GM19455 (cell line): Measurements from ENCODE around the gene HECTD1.
"Not testable (repeated sequence)": the region's sequence is repeated elsewhere in the genome, so short reads cannot be mapped to it uniquely, and the experiment has no call there.

Source experiments
- ATAC-seq: cut with Tn5 transposase; IDR thresholded peaks from one replicate; pipeline ENCODE4 v1.9.1; 2021; ENCODE audit not compliant: unreplicated experiment

Gene HECTD1

DNA sequence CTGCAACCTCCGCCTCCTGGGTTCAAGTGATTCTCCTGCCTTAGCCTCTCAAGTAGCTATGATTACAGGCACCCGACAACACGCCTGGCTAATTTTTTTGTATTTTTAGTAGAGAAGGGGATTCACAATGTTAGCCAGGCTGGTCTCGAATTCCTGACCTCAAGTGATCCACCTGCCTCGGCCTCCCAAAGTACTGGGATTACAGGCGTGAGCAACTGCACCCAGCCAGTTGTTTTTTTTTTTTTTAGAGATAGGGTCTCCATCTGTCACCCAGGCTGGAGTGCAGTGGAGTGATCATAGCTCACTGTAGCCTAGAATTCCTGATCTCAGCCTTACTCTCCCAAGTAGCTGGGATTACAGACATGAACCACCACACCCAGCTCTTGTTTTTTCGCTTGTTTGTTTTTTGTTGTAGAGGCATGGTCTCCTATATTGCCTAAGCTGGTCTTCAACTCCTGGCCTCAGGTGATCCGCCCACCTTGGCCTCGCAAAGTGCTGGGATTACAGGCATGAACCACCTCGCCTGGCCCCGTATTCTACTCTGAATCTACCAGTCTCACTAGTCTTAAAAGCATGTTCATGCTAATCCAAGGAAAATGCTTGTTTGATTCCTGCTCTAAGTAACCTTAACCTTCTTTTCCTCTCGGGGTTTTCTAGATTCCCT lies 149.8 kb downstream of the HECTD1 start:
- no peak for ATAC-seq

DNA sequence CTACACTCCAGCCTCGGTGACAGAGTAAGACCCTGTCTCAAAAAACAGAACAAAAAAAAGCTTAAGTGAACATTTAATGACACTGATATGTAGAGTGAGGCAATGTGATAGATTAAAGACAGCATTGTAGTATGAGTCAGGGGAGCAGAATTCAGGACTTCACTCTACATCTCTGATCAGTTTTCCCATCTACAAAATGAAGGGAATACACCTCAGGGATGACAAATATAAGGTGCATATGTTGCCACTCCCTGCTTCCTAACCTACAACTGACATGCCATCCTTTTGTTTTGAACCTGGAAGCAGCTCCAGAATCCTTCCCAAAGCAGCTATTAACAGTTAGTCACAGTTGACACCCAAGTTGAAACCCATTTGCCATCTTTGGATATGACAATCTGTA lies 150.6 kb downstream of the HECTD1 start:
- ATAC-seq, result no peak

DNA sequence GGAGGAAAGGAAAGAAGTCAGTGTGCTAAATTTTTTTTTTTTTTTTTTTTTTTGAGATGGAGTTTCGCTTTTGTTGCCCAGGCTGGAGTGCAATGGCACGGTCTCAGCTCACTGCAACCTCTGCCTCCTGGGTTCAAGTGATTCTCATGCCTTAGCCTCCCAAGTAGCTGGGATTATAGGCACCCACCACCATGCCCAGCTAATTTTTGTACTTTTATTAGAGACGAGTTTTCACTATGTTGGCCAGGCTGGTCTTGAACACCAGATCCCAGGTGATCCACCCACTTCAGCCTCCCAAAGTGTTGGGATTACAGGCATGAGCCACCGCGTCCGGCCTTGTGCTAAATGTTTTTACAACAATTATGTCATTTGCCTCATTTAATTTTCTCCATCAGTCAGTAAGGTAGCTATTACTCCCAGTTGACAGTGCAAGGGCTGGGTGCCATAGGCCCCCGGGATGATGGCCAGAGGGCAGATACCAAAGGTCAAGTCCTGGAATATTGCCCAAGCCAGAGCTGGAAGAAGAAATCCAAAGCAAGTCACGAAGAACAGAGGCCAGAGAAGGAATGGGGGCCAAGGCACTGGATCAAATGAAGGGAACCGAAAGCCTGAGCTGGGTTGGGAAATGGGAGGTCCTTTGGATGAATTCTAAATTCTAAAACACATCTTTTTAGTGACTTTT lies 154.5 kb downstream of the HECTD1 start:
- ATAC-seq, result not testable (repeated sequence)

DNA sequence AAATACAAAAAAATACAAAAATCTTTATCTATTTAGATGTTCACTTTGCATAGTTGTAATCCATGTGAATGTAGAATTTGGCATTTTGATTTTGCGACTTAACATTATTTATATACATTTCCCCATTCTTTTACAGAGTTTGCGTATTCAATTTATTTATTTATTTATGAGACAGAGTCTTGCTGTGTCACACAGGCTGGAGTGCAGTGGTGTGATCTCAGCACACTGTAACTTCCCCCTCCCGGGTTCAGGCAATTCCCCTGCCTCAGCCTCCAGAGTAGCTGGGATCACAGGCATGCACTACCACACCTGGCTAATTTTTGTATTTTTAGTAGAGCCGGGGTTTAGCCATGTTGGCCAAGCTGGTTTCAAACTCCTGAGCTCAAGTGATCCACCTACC lies 156.1 kb downstream of the HECTD1 start:
- ATAC-seq, result no peak

DNA sequence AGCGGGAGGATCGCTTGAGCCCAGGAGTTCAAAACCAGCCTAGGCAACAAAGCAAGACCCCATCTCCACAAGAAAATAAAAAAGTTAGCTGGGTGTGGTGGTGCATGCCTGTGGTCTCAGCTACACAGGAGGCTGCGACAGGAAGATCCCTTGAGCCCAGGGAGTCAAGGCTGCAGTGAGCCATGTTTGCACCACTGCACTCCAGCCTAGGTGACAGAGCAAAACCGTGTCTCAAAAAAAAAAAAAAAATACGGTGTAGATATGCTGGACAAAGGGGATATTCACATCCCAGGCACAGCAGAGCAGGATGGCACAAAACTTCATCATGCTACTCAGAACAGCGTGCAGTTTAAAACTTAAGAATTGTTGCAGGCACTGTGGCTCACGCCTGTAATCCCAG lies 156.6 kb downstream of the HECTD1 start:
- no peak for ATAC-seq
